RWPE2 (cell line): ENCODE results near the gene IL4R.

Experiments
- ATAC-seq: fragments of 200-7000 bp; cut with Tn5 transposase; 3 replicates; pipeline ENCODE4 v1.9.1; 2021; ENCODE audit warnings: low read depth
- DNase-seq: peaks from one replicate; pipeline ENCODE4 v3.0.0-alpha.2; 2020; ENCODE audit warnings: low spot score
- H3K27ac ChIP-seq: fragments of 450-650 bp; 2 replicates; pipeline ENCODE4 v1.5.1; 2017; ENCODE audit warnings: mild to moderate bottlenecking; ENCODE audit not compliant: poor library complexity, severe bottlenecking
- H3K27me3 ChIP-seq: fragments of 250-450 bp; sonication (Bioruptor Pico); 2 replicates; pipeline ENCODE4 v1.5.1; 2021; ENCODE audit warnings: mild to moderate bottlenecking, moderate library complexity; ENCODE audit not compliant: insufficient read depth, poor library complexity, severe bottlenecking
- H3K36me3 ChIP-seq: fragments of 250-450 bp; sonication (Bioruptor Pico); 2 replicates; pipeline ENCODE4 v1.5.1; 2020; ENCODE audit warnings: low read depth, mild to moderate bottlenecking, moderate library complexity
- H3K4me1 ChIP-seq: fragments of 250-450 bp; sonication (Bioruptor Pico); 2 replicates; pipeline ENCODE4 v1.5.1; 2021; ENCODE audit warnings: mild to moderate bottlenecking, moderate library complexity; ENCODE audit not compliant: insufficient read depth, poor library complexity, severe bottlenecking
- H3K4me3 ChIP-seq: fragments of 250-450 bp; sonication (Bioruptor Pico); 2 replicates; pipeline ENCODE4 v1.5.1; 2021; ENCODE audit warnings: mild to moderate bottlenecking, moderate library complexity; ENCODE audit not compliant: severe bottlenecking
- H3K9me3 ChIP-seq: fragments of 250-450 bp; sonication (Bioruptor Pico); 2 replicates; pipeline ENCODE4 v1.5.1; 2021; ENCODE audit warnings: mild to moderate bottlenecking, moderate library complexity; ENCODE audit not compliant: severe bottlenecking
- CTCF ChIP-seq: fragments of 450-650 bp; IDR thresholded peaks from one replicate; pipeline ENCODE4 v1.5.1; 2017; ENCODE audit warnings: mild to moderate bottlenecking, moderate library complexity; ENCODE audit not compliant: poor library complexity, severe bottlenecking

IL4R gene

GRCh38 chr16:27362570-27363245, 48.9 kb downstream of the IL4R start:
- H3K27ac ChIP-seq = no peak overlapping the region
- H3K27me3 ChIP-seq = no peaks in the 10 kb centered on the region
- H3K4me3 ChIP-seq = no peak overlapping the region
- no peaks in the 10 kb centered on the region for H3K9me3 ChIP-seq
- DNase-seq (no peak), ATAC-seq (no peak)
- no peak for TF ChIP-seq CTCF
- H3K36me3 ChIP-seq = peaks cover 59% of the 10 kb centered on the region
- peaks cover 25% of the 10 kb centered on the region for H3K4me1 ChIP-seq

DNA sequence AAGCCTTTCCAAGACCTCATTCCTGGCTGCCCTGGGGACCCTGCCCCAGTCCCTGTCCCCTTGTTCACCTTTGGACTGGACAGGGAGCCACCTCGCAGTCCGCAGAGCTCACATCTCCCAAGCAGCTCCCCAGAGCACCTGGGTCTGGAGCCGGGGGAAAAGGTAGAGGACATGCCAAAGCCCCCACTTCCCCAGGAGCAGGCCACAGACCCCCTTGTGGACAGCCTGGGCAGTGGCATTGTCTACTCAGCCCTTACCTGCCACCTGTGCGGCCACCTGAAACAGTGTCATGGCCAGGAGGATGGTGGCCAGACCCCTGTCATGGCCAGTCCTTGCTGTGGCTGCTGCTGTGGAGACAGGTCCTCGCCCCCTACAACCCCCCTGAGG, 49.5 kb downstream of the IL4R start:
- Histone ChIP-seq H3K27ac (no peak overlapping the region), H3K36me3 (peaks cover 53% of the 10 kb centered on the region)
- ATAC-seq = no peak

GRCh38 chr16:27363797-27364196, 50.0 kb downstream of the IL4R start:
- H3K4me1 ChIP-seq = peaks cover 28% of the 10 kb centered on the region
- no peak for ATAC-seq
- peak overlapping the region; percentile 72 for H3K27ac ChIP-seq
- H3K36me3 ChIP-seq = peaks cover 48% of the 10 kb centered on the region
- TF ChIP-seq CTCF = no peak
- H3K9me3 ChIP-seq = no peaks in the 10 kb centered on the region
- no peak overlapping the region for H3K4me3 ChIP-seq
- DNase-seq = no peak
- no peaks in the 10 kb centered on the region for H3K27me3 ChIP-seq

More for the DNA sequence above, 49.5 kb downstream of the IL4R start:
- Histone ChIP-seq H3K4me1 (peaks cover 28% of the 10 kb centered on the region), H3K4me3 (no peak overlapping the region), H3K27me3 (no peaks in the 10 kb centered on the region), H3K9me3 (no peaks in the 10 kb centered on the region)
- DNase-seq = no peak
- TF ChIP-seq CTCF = no peak

DNA sequence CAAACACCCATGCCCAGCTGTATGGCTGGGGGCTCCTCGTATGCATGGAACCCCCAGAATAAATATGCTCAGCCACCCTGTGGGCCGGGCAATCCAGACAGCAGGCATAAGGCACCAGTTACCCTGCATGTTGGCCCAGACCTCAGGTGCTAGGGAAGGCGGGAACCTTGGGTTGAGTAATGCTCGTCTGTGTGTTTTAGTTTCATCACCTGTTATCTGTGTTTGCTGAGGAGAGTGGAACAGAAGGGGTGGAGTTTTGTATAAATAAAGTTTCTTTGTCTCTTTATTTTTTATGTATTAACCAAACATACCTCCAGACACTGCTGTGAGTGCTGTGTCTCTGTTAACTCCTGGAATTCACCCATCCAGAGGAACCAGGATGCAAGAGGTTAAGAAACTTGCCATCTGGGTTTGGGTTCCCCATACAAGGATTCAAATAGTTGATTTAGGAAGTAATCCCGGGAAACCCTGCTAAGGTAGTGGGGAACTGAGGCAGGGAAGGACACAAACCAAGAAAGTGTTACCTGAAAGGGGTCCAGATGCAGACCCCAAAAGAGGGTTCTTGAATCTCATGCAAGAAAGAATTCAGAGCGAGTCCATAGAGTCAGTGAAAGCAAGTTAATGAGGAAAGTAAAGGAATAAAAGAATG, 50.8 kb downstream of the IL4R start:
- Histone ChIP-seq H3K4me3 (no peak overlapping the region), H3K27me3 (no peaks in the 10 kb centered on the region), H3K9me3 (no peaks in the 10 kb centered on the region), H3K36me3 (peaks cover 40% of the 10 kb centered on the region), H3K27ac (peak overlapping the region; percentile 72), H3K4me1 (peaks cover 28% of the 10 kb centered on the region)
- no peak for DNase-seq
- no peak for TF ChIP-seq CTCF
- peak; percentile 72 for ATAC-seq
